Muscle layer of duodenum (tissue), 2 donors: ENCODE measurements around the gene RELCH.

Experiments
- H3K27ac ChIP-seq: one replicate; pipeline ENCODE4 v1.7.0; 2013; ENCODE audit warnings: mild to moderate bottlenecking, low read length
- H3K27me3 ChIP-seq: one replicate; pipeline ENCODE4 v1.7.0; 2013; ENCODE audit warnings: low read depth, mild to moderate bottlenecking, control low read depth, low read length
- H3K36me3 ChIP-seq, 2 donors: one replicate each; pipeline ENCODE4 v1.7.0; 2013; ENCODE audit warnings: low read length in 2 of 2, control low read depth in 1 of 2, mild to moderate bottlenecking in 1 of 2; ENCODE audit not compliant: insufficient read depth in 2 of 2, control insufficient read depth in 1 of 2
- H3K4me1 ChIP-seq, 2 donors: one replicate each; pipeline ENCODE4 v1.7.0; 2013; ENCODE audit warnings: low read length in 2 of 2, mild to moderate bottlenecking in 2 of 2, control low read depth in 1 of 2, moderate library complexity in 1 of 2; ENCODE audit not compliant: insufficient read depth in 2 of 2, control insufficient read depth in 1 of 2
- H3K4me3 ChIP-seq, 2 donors: one replicate each; pipeline ENCODE4 v1.7.0; 2013; ENCODE audit warnings: low read length in 2 of 2, low read depth in 1 of 2, mild to moderate bottlenecking in 1 of 2
- H3K9me3 ChIP-seq, 2 donors: one replicate each; pipeline ENCODE4 v1.7.0; 2013; ENCODE audit warnings: low read length in 2 of 2, control low read depth in 1 of 2, mild to moderate bottlenecking in 1 of 2; ENCODE audit not compliant: control insufficient read depth in 1 of 2
- donor health status: healthy.

RELCH gene

DNA sequence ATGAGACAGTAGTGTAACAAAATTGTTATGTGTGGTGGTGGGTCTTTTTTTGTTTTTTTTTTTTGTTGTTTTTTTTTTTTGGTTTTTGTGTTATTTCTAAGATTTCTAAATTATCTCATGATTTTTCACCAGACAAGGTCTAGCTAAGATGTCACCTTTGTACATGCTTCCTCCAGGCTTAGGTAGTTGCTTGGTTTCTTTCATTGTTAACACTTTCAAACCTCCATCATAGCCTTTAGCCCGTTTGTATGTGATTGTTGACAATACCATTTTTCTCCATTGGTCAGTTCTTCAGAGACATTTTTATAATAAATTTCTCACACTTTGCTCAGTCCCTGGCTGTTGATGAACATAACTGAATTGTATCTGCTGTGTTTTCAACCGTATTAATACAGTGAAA is 2.2 kb downstream of the RELCH start:
- Histone ChIP-seq H3K27me3 (no peaks in the 10 kb centered on the region), H3K4me3 (peak overlapping the region; percentile 98 to 100), H3K9me3 (no peaks in the 10 kb centered on the region), H3K4me1 (peaks cover 10 to 42% of the 10 kb centered on the region in 2 donors), H3K27ac (no peak overlapping the region), H3K36me3 (no peaks in the 10 kb centered on the region)

DNA sequence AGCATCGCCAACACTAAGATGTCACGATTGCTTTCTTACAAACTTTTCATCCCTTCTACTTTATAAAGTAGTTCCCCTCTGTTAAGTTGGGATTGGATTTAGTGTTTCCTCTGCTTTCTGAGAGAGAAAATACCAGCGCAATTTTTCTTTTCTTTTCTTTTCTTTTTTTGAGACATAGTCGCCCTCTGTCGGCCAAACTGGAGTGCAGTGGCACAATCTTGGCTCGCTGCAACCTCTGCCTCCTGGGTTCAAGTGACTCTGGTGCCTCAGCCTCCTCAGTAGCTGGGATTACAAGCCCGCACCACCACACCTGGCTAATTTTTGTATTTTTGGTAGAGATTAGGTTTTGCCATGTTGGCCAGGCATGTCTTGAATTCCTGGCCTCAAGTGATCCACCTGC is 9.0 kb downstream of the RELCH start:
- peaks cover 0 to 7% of the 10 kb centered on the region in 2 donors for H3K4me1 ChIP-seq
- H3K27ac ChIP-seq: no peak overlapping the region
- no peaks in the 10 kb centered on the region for H3K9me3 ChIP-seq
- H3K4me3 ChIP-seq: no peak overlapping the region
- H3K36me3 ChIP-seq: no peaks in the 10 kb centered on the region
- no peaks in the 10 kb centered on the region for H3K27me3 ChIP-seq

- Histone ChIP-seq H3K27me3 (no peaks in the 10 kb centered on the region), H3K4me3 (no peak overlapping the region), H3K36me3 (no peaks in the 10 kb centered on the region), H3K4me1 (peaks cover 0 to 5% of the 10 kb centered on the region in 2 donors), H3K27ac (no peak overlapping the region), H3K9me3 (no peaks in the 10 kb centered on the region)
Measured at GRCh38 chr18:62196980-62197379, 9.9 kb downstream of the RELCH start.

DNA sequence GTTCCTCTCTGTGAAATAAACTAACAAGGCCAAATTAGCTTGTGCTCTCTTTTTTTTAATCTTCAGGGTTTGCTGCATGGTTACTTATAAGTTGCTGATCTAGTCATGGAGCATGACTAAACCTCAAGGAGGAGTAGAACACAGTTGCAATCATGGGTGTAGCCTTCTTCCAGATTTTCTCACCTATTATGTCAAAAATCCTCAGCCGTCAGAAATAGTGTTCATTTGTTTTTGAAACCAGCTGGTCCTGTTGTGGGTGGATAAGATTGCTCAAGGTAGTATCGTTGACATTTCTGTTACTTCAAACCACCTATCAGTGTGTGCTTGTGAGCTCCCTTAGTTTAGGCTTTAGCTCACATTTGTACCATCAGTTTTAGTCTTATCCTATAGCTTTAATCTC is 11.2 kb downstream of the RELCH start:
- H3K4me1 ChIP-seq: peaks cover 0 to 5% of the 10 kb centered on the region in 2 donors
- no peak overlapping the region for H3K27ac ChIP-seq

DNA sequence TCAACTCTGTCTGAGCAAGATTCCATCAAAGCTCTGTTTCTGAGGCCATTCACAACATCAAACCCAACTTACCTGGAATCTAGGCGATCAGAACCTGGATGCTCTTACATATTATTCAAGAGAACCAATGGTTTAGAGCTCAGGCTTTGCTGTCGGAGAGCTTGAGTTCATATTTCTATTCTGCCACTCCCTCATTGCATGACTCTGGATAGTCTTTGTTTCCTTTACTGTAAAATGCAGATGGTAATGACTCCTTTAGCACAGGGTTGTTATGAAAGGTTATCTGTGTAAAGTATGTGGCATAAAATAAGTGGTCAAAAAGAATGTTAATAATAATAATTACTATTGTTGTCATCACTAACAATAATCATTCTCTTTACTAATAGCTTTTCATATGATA is 12.6 kb downstream of the RELCH start:
- no peaks in the 10 kb centered on the region for H3K27me3 ChIP-seq
- H3K27ac ChIP-seq: no peak overlapping the region
- no peaks in the 10 kb centered on the region for H3K36me3 ChIP-seq
- H3K9me3 ChIP-seq: no peaks in the 10 kb centered on the region
- no peaks in the 10 kb centered on the region for H3K4me1 ChIP-seq
- no peak overlapping the region for H3K4me3 ChIP-seq

More for the DNA sequence above, 11.2 kb downstream of the RELCH start:
- no peaks in the 10 kb centered on the region for H3K9me3 ChIP-seq
- H3K4me3 ChIP-seq: no peak overlapping the region
- H3K27me3 ChIP-seq: no peaks in the 10 kb centered on the region
- no peaks in the 10 kb centered on the region for H3K36me3 ChIP-seq

DNA sequence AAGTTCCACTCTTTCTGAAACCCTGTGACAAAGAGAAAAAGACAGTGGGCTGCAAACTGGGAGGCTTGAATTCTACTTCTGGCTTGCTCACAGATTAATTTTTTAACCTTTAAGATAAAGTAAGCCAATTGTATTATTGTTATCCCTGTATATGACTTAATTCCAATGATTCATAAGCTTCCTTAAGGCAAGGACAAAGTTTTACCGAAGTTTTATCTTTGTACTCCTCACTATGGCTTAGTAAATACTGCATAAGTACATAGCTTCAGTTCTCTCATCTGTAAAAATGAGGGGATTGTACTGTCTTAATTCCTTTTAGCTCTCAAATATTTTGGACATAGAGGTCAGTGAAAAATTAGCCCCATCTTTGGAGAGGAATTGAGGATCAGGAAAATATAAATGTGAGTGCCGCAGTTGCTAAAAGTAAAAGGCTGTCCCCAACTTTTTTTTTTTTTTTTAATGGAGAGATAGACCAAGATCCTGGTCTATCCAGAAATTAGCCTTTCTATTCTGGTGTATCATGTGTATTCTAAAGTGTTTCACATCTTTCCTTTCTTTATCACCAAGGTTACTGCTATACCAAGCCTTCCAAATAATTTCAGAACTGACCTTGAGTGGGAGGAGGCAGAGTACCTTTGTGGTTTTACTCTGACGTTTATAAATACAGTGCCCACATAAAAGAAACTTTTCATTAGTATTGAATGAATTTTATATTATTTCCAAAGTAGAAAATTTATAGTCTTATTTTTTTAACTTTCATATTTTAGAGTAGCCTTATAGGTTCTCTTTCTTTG is 13.3 kb downstream of the RELCH start:
- Histone ChIP-seq H3K4me3 (no peak overlapping the region), H3K27me3 (no peaks in the 10 kb centered on the region), H3K27ac (no peak overlapping the region)

GRCh38 chr18:62201870-62202269 is 14.8 kb downstream of the RELCH start:
- Histone ChIP-seq H3K4me1 (no peaks in the 10 kb centered on the region), H3K36me3 (no peaks in the 10 kb centered on the region), H3K9me3 (no peaks in the 10 kb centered on the region), H3K4me3 (no peak overlapping the region), H3K27ac (no peak overlapping the region), H3K27me3 (no peaks in the 10 kb centered on the region)

More for the DNA sequence above, 13.3 kb downstream of the RELCH start:
- Histone ChIP-seq H3K9me3 (no peaks in the 10 kb centered on the region), H3K4me1 (no peaks in the 10 kb centered on the region), H3K36me3 (no peaks in the 10 kb centered on the region)

GRCh38 chr18:62205824-62206223 is 18.8 kb downstream of the RELCH start:
- no peaks in the 10 kb centered on the region for H3K27me3 ChIP-seq
- H3K27ac ChIP-seq: no peak overlapping the region
- no peak overlapping the region for H3K4me3 ChIP-seq
- peaks cover 0 to 3% of the 10 kb centered on the region in 2 donors for H3K9me3 ChIP-seq
- no peaks in the 10 kb centered on the region for H3K36me3 ChIP-seq
- H3K4me1 ChIP-seq: peaks cover 0 to 3% of the 10 kb centered on the region in 2 donors

DNA sequence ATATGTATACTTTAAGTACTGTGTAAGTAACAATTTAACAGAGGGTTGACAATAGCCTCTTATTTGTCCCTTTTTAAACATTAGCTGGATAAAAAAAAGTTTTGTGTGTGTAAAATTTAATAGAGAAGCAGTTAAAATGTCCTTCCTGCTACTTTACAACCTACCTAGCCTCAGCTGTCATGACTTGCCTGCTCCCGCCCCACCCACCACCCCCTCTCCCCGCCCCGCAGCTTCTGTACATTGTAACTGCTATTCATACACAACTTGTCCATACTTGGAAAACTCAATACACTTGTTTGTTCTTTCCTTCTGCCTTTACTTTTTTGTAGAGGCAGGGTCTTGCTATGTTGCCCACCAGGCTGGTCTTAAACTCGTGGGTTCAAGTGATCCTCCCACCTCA is 19.5 kb downstream of the RELCH start:
- Histone ChIP-seq H3K27ac (no peak overlapping the region), H3K36me3 (no peaks in the 10 kb centered on the region)

DNA sequence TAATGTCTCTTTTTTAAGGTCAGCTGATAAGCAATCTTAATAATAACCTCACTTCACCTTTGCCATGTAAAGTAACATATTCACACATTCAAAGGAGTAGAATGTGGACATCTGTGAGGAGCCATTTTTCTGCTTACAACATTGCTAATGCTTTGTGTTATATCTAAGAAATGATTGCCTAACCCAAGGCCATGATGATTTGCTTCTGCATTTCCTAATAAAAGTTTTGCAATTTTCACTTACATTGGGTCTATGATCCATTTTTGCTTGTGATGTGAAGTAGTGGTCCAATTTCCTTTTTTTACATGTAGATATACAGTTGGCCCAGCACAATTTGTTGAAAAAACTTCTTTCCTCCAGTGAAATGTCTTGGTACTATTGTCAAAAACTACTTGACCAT is 22.0 kb downstream of the RELCH start:
- H3K9me3 ChIP-seq: peaks cover 0 to 3% of the 10 kb centered on the region in 2 donors
- peaks cover 0 to under 1% of the 10 kb centered on the region in 2 donors for H3K36me3 ChIP-seq
- H3K4me3 ChIP-seq: no peak overlapping the region
- H3K27me3 ChIP-seq: no peaks in the 10 kb centered on the region
- H3K27ac ChIP-seq: no peak overlapping the region
- peaks cover 0 to 3% of the 10 kb centered on the region in 2 donors for H3K4me1 ChIP-seq

More for the DNA sequence above, 19.5 kb downstream of the RELCH start:
- H3K27me3 ChIP-seq: no peaks in the 10 kb centered on the region
- H3K4me3 ChIP-seq: no peak overlapping the region
- peaks cover 0 to 3% of the 10 kb centered on the region in 2 donors for H3K9me3 ChIP-seq
- peaks cover 0 to 3% of the 10 kb centered on the region in 2 donors for H3K4me1 ChIP-seq

GRCh38 chr18:62210138-62210537 is 23.1 kb downstream of the RELCH start:
- Histone ChIP-seq H3K4me1 (peaks cover 0 to 3% of the 10 kb centered on the region in 2 donors), H3K27ac (no peak overlapping the region), H3K27me3 (no peaks in the 10 kb centered on the region), H3K36me3 (peaks cover 0 to 11% of the 10 kb centered on the region in 2 donors), H3K4me3 (no peak overlapping the region), H3K9me3 (peaks cover 0 to 3% of the 10 kb centered on the region in 2 donors)
